HUES64 (cell line): Measurements from ENCODE around the gene C3orf70. TPM values are rescaled to one million over a fixed set of nuclear protein-coding genes. Genes with fewer than 3 reads are reported as not detected.

Experiments used
- H3K27ac ChIP-seq: 2 replicates; pipeline ENCODE4 v1.7.0; 2013; ENCODE audit warnings: low read depth, low read length, inconsistent platforms
- H3K27me3 ChIP-seq: 2 replicates; pipeline ENCODE4 v1.6.1; 2013; ENCODE audit warnings: mild to moderate bottlenecking, low read length; ENCODE audit not compliant: insufficient read depth
- H3K36me3 ChIP-seq: 2 replicates; pipeline ENCODE4 v1.6.1; 2013; ENCODE audit warnings: mild to moderate bottlenecking, low read length; ENCODE audit not compliant: insufficient read depth
- H3K4me1 ChIP-seq: 2 replicates; pipeline ENCODE4 v1.6.1; 2013; ENCODE audit warnings: mild to moderate bottlenecking, low read length, moderate library complexity; ENCODE audit not compliant: insufficient read depth
- H3K4me3 ChIP-seq: 2 replicates; pipeline ENCODE4 v1.5.1; 2013; ENCODE audit warnings: mild to moderate bottlenecking, low read length, moderate library complexity
- H3K9ac ChIP-seq: 2 replicates; pipeline ENCODE4 v1.6.1; 2013; ENCODE audit warnings: mild to moderate bottlenecking, low read depth, low read length
- H3K9me3 ChIP-seq: 2 replicates; pipeline ENCODE4 v1.6.1; 2013; ENCODE audit warnings: low read depth, low read length; ENCODE audit not compliant: insufficient read depth
- WGBS: fragments of 150-250, 120-280 bp; methylation state at CpG from one replicate; pipeline ENCODE4 v1.1.7; 2013; ENCODE audit warnings: missing lambda C conversion rate; 5-methylcytosine and 5-hydroxymethylcytosine counted together
- polyA plus RNA-seq, 2 experiments: library from polyadenylated mRNA; stranded (reverse); fragments of 50-300 nt; gene quantifications; one replicate each; pipeline ENCODE4 v1.2.3, GENCODE V29; 2013

The C3orf70 gene, protein sequence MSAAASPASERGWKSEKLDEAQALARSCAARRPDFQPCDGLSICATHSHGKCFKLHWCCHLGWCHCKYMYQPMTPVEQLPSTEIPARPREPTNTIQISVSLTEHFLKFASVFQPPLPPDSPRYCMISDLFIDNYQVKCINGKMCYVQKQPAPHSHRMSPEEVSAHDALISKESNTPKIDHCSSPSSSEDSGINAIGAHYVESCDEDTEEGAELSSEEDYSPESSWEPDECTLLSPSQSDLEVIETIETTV
- 1.7 TPM for polyA plus RNA-seq (2013, experiment 1 of 2)
- polyA plus RNA-seq (2013, experiment 2 of 2): 2.3 TPM

- no peak within 1 kb of the TSS for H3K27ac ChIP-seq
- peak within 1 kb of the TSS; percentile 61 for H3K4me3 ChIP-seq
- under 1% methylated on average over 113 of the region's 113 CpGs for WGBS
- H3K27me3 ChIP-seq: peaks cover 42% of the 10 kb centered on the region
- H3K4me1 ChIP-seq: peaks cover 7% of the 10 kb centered on the region; the same call in 1 of the 2 replicates
- H3K9me3 ChIP-seq: no peaks in the 10 kb centered on the region
- peak within 1 kb of the TSS; percentile 65 for H3K9ac ChIP-seq
- no peaks in the 10 kb centered on the region for H3K36me3 ChIP-seq
These were observed at the start of gene C3orf70 for GRCh38 chr3:185152410-185153170. C3orf70 (minus strand) TSS chr3:185153060; CDS start chr3:185152823, 237 bp downstream.

GRCh38 chr3:185200639-185201038 is 47.8 kb upstream of the C3orf70 start:
- H3K36me3 ChIP-seq: no peaks in the 10 kb centered on the region
- H3K4me3 ChIP-seq: no peak overlapping the region
- no peak overlapping the region for H3K9ac ChIP-seq
- H3K27ac ChIP-seq: no peak overlapping the region
- H3K27me3 ChIP-seq: no peaks in the 10 kb centered on the region
- H3K4me1 ChIP-seq: no peaks in the 10 kb centered on the region
- no peaks in the 10 kb centered on the region for H3K9me3 ChIP-seq
- 90% methylated on average over 5 of the region's 5 CpGs for WGBS

- H3K4me1 ChIP-seq: no peaks in the 10 kb centered on the region
- H3K27me3 ChIP-seq: no peaks in the 10 kb centered on the region
- no peaks in the 10 kb centered on the region; the same call in 1 of the 2 replicates for H3K9me3 ChIP-seq
- WGBS: 92% methylated on average over 5 of the region's 5 CpGs
- H3K4me3 ChIP-seq: no peak overlapping the region
- no peak overlapping the region for H3K9ac ChIP-seq
- H3K27ac ChIP-seq: no peak overlapping the region
- H3K36me3 ChIP-seq: no peaks in the 10 kb centered on the region
These were observed 46.8 kb upstream of the C3orf70 start for GRCh38 chr3:185199671-185200070.

DNA sequence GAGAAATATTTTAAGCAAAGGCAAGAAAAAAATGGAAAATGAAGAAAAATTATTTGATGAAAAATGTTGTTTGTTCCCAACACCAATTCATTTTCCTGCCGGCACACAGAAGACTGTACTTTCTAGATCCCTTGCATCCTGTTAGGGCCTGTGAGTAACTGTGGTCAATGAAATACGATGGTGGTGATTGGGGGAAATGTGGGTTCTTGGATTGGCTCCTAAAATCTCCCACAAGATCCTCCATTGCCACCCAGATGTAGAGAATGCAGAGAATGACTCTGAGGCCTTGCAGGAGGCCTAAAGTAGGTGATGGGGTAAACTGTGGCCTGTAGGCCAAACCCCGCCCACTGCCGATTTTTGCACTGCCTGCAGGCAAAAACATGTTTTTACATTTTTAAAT is 46.3 kb upstream of the C3orf70 start:
- Histone ChIP-seq H3K4me3 (no peak overlapping the region), H3K9ac (no peak overlapping the region), H3K27me3 (no peaks in the 10 kb centered on the region), H3K27ac (no peak overlapping the region), H3K4me1 (no peaks in the 10 kb centered on the region), H3K36me3 (no peaks in the 10 kb centered on the region), H3K9me3 (no peaks in the 10 kb centered on the region; the same call in 1 of the 2 replicates)
- WGBS: 100% methylated on average over 3 of the region's 4 CpGs

DNA sequence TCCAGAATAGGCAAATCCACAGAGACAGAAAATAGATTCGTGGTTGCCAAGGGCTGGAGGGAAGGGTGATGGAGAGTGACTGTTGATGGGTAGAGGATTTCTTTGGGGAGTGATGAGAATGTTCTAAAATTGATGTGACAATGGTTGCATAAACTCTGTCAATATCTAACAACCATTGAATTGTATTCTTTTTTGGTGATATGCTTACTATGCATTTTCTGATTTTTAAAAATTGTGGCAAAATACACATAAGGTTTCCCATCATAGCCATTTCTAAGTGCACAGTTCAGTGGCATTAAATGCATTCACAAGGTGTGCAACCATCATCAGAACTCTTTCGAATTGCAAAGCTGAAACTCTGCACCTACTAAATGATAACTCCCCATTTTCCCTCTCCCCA is 44.2 kb upstream of the C3orf70 start:
- H3K27me3 ChIP-seq: no peaks in the 10 kb centered on the region
- H3K9me3 ChIP-seq: no peaks in the 10 kb centered on the region; the same call in 1 of the 2 replicates
- no peaks in the 10 kb centered on the region for H3K4me1 ChIP-seq
- H3K36me3 ChIP-seq: no peaks in the 10 kb centered on the region
- WGBS: 94% methylated on average over 2 of the region's 2 CpGs
- no peak overlapping the region for H3K9ac ChIP-seq
- no peak overlapping the region for H3K4me3 ChIP-seq
- no peak overlapping the region for H3K27ac ChIP-seq

GRCh38 chr3:185195652-185196051 is 42.8 kb upstream of the C3orf70 start:
- Histone ChIP-seq H3K4me3 (no peak overlapping the region), H3K4me1 (no peaks in the 10 kb centered on the region), H3K27ac (no peak overlapping the region), H3K9ac (no peak overlapping the region), H3K36me3 (no peaks in the 10 kb centered on the region), H3K9me3 (no peaks in the 10 kb centered on the region; the same call in 1 of the 2 replicates), H3K27me3 (no peaks in the 10 kb centered on the region)
- WGBS: 85% methylated on average over 4 of the region's 4 CpGs

DNA sequence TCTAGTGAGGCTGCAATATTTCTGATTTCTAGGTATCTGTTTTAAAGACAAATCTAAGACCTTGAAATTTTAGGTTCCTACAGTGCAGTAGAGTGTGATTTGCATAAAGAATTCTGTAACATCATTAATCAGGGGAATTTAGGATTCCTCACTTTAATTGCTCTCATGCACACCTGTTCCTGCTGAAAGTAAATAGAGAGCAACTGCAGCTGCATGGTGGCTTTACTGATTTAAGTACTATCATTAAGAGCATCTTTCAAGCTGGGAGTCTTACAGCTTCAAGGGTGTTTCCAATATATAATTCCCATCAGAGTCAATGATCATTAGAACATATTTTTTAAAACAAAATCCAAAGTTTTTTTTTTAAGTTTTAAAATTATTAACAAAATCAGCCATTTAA is 36.0 kb upstream of the C3orf70 start:
- Histone ChIP-seq H3K27ac (no peak overlapping the region), H3K27me3 (no peaks in the 10 kb centered on the region), H3K9ac (no peak overlapping the region)

DNA sequence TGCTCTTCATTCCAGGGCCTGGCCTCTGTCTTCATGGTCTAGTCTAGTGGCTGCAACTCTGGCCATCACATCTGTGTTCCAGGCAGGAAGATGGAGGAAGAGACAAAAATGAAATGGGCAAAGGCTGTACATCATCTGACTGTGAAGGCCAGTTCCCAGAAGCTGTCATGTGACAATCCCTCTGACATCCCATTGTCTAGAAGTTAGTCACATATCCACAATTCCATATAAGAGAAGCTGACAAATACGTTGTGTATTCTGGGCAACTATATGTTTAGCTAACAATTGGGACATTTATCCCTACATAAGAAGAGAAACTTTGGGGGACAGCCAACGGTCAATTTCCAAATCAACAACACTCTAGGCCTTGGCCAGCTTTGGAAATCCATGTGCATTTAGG is 34.5 kb upstream of the C3orf70 start:
- no peak overlapping the region for H3K4me3 ChIP-seq
- H3K9ac ChIP-seq: no peak overlapping the region
- H3K27ac ChIP-seq: no peak overlapping the region
- no peaks in the 10 kb centered on the region for H3K9me3 ChIP-seq
- no peaks in the 10 kb centered on the region for H3K27me3 ChIP-seq
- no peaks in the 10 kb centered on the region for H3K4me1 ChIP-seq
- WGBS: 100% methylated on average over 1 of the region's 2 CpGs
- H3K36me3 ChIP-seq: no peaks in the 10 kb centered on the region

More for the DNA sequence above, 36.0 kb upstream of the C3orf70 start:
- no peaks in the 10 kb centered on the region for H3K9me3 ChIP-seq
- H3K4me1 ChIP-seq: no peaks in the 10 kb centered on the region
- no peaks in the 10 kb centered on the region for H3K36me3 ChIP-seq
- no peak overlapping the region for H3K4me3 ChIP-seq

DNA sequence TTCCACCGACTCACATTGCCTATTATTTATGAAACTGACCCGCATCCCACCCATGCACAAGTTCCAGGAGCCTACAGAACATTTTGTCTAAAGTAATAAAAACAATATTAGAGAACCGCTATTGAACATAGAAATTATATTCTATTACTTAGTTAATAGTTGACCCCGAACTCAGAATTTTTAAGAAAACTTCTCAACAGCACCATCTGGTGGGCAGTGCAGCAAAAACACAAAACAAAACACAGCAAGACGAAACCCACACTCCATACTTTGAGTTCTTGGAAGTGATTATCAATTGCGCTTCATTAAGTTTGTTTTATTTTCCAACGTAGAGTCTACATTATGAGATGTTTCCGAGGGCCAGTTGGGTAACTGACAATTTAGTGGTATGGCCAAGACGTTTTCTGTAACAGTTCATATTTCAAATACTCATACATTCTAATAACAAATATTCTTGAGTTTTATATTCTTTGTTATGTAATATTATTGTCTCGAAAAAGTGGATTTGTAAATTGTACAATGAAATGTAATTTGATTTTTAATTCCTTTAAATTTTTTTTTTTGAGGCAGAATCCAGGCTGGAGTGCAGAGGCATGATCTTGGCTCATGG is 24.0 kb upstream of the C3orf70 start:
- 48% methylated on average over 8 of the region's 10 CpGs for WGBS
- H3K36me3 ChIP-seq: no peaks in the 10 kb centered on the region
- H3K9me3 ChIP-seq: no peaks in the 10 kb centered on the region
- no peaks in the 10 kb centered on the region for H3K27me3 ChIP-seq
- H3K9ac ChIP-seq: no peak overlapping the region
- peaks cover 12% of the 10 kb centered on the region for H3K4me1 ChIP-seq
- H3K27ac ChIP-seq: no peak overlapping the region
- no peak overlapping the region for H3K4me3 ChIP-seq

- Histone ChIP-seq H3K9ac (peak overlapping the region; percentile 66), H3K4me1 (peaks cover 12% of the 10 kb centered on the region), H3K27me3 (no peaks in the 10 kb centered on the region), H3K9me3 (no peaks in the 10 kb centered on the region), H3K36me3 (no peaks in the 10 kb centered on the region), H3K27ac (0 out of 2 replicates have a peak overlapping the region, but pooled peaks have one; percentile 39), H3K4me3 (no peak overlapping the region; the same call in 1 of the 2 replicates)
- WGBS: 46% methylated on average over 14 of the region's 15 CpGs
These were observed 22.6 kb upstream of the C3orf70 start for GRCh38 chr3:185175370-185175987.
